Measurements from ENCODE around the gene CDK2.
A peak's percentile ranks its signal among the peaks of the same experiment; 100 is the strongest.

The CDK2 gene

GRCh38 chr12:55937981-55938380, 28.6 kb upstream of the CDK2 start:
- no peak for TF ChIP-seq Cebpa-rat (IDR thresholded peaks at IDR 0.05)
- peaks cover 29% of the 10 kb centered on the region for H3K4me1 ChIP-seq
- no peak overlapping the region for H3K9ac ChIP-seq
- H4K20me1 ChIP-seq: peaks cover 5% of the 10 kb centered on the region; the same call in 1 of the 2 replicates
- H3K27ac ChIP-seq: no peak overlapping the region
- H3K4me2 ChIP-seq: no peak overlapping the region
- no peak overlapping the region for H3K4me3 ChIP-seq
- peaks cover 72% of the 10 kb centered on the region for H3K36me3 ChIP-seq
- no peaks in the 10 kb centered on the region for H3K9me3 ChIP-seq
- H3K27me3 ChIP-seq: no peaks in the 10 kb centered on the region

GRCh38 chr12:55938826-55939501, 27.7 kb upstream of the CDK2 start:
- Histone ChIP-seq H3K27ac (no peak overlapping the region), H3K9me3 (no peaks in the 10 kb centered on the region), H4K20me1 (peaks cover 5% of the 10 kb centered on the region; the same call in 1 of the 2 replicates), H3K4me2 (no peak overlapping the region), H3K4me1 (peaks cover 19% of the 10 kb centered on the region), H3K36me3 (peaks cover 81% of the 10 kb centered on the region), H3K4me3 (no peak overlapping the region), H3K27me3 (no peaks in the 10 kb centered on the region), H3K9ac (no peak overlapping the region)
- no peak for TF ChIP-seq Cebpa-rat (IDR thresholded peaks at IDR 0.05)

- no peak overlapping the region for H3K4me3 ChIP-seq
- H3K4me1 ChIP-seq: peaks cover 10% of the 10 kb centered on the region
- H3K4me2 ChIP-seq: peak overlapping the region; percentile 47
- H3K27me3 ChIP-seq: no peaks in the 10 kb centered on the region
- no peaks in the 10 kb centered on the region for H3K9me3 ChIP-seq
- H4K20me1 ChIP-seq: peaks cover 5% of the 10 kb centered on the region; the same call in 1 of the 2 replicates
- peak overlapping the region; percentile 1; the same call in 1 of the 2 replicates for H3K27ac ChIP-seq
- H3K9ac ChIP-seq: no peak overlapping the region
- no peak for TF ChIP-seq Cebpa-rat (IDR thresholded peaks at IDR 0.05)
- H3K36me3 ChIP-seq: peaks cover 93% of the 10 kb centered on the region
These were observed 26.4 kb upstream of the CDK2 start for GRCh38 chr12:55940065-55940732.

GRCh38 chr12:55942055-55942454, 24.6 kb upstream of the CDK2 start:
- no peaks in the 10 kb centered on the region for H4K20me1 ChIP-seq
- H3K9me3 ChIP-seq: no peaks in the 10 kb centered on the region
- H3K4me2 ChIP-seq: no peak overlapping the region
- H3K27me3 ChIP-seq: no peaks in the 10 kb centered on the region
- no peak overlapping the region for H3K9ac ChIP-seq
- H3K36me3 ChIP-seq: peaks cover 93% of the 10 kb centered on the region
- H3K4me3 ChIP-seq: no peak overlapping the region
- no peak for TF ChIP-seq Cebpa-rat (IDR thresholded peaks at IDR 0.05)
- H3K4me1 ChIP-seq: peaks cover 10% of the 10 kb centered on the region
- no peak overlapping the region for H3K27ac ChIP-seq

- Histone ChIP-seq H3K9ac (no peak overlapping the region), H3K36me3 (peaks cover 91% of the 10 kb centered on the region), H3K4me1 (peaks cover 10% of the 10 kb centered on the region), H3K4me3 (no peak overlapping the region), H4K20me1 (no peaks in the 10 kb centered on the region), H3K4me2 (no peak overlapping the region), H3K27ac (no peak overlapping the region), H3K9me3 (no peaks in the 10 kb centered on the region), H3K27me3 (no peaks in the 10 kb centered on the region)
- TF ChIP-seq Cebpa-rat (IDR thresholded peaks at IDR 0.05): no peak
These were observed 24.0 kb upstream of the CDK2 start for GRCh38 chr12:55942577-55943136.

- no peak overlapping the region for H3K4me3 ChIP-seq
- H4K20me1 ChIP-seq: no peaks in the 10 kb centered on the region
- no peak overlapping the region for H3K9ac ChIP-seq
- no peaks in the 10 kb centered on the region for H3K27me3 ChIP-seq
- no peaks in the 10 kb centered on the region for H3K4me1 ChIP-seq
- H3K27ac ChIP-seq: no peak overlapping the region
- H3K4me2 ChIP-seq: no peak overlapping the region
- no peaks in the 10 kb centered on the region for H3K9me3 ChIP-seq
- TF ChIP-seq Cebpa-rat (IDR thresholded peaks at IDR 0.05): no peak
- H3K36me3 ChIP-seq: peaks cover 86% of the 10 kb centered on the region
These were observed 20.1 kb upstream of the CDK2 start for GRCh38 chr12:55946553-55946952.

DNA sequence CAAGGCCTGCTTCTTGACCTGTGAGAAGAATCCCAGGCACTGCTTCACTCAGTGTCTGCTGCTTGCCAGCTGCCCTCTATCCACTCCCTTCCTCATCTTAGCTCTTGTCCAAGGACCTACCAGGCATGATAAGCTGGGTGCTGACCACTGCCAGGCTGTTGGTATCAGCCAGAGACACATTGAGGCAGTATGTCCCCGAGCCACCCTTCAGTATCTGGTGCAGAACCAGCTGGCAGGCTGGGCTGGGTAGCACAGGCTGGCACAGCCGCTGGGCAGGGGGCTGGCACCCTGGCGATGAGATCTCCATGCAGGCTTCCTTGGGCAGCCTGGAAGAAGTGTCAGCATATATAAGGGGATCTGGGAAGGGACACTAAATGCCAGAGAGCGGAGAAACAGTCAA, 11.3 kb upstream of the CDK2 start:
- Histone ChIP-seq H3K27me3 (no peaks in the 10 kb centered on the region), H3K4me1 (no peaks in the 10 kb centered on the region), H3K9me3 (no peaks in the 10 kb centered on the region), H3K36me3 (peaks cover 40% of the 10 kb centered on the region), H3K9ac (no peak overlapping the region), H3K4me2 (no peak overlapping the region), H4K20me1 (no peaks in the 10 kb centered on the region), H3K27ac (no peak overlapping the region), H3K4me3 (no peak overlapping the region)
- no peak for TF ChIP-seq Cebpa-rat (IDR thresholded peaks at IDR 0.05)

DNA sequence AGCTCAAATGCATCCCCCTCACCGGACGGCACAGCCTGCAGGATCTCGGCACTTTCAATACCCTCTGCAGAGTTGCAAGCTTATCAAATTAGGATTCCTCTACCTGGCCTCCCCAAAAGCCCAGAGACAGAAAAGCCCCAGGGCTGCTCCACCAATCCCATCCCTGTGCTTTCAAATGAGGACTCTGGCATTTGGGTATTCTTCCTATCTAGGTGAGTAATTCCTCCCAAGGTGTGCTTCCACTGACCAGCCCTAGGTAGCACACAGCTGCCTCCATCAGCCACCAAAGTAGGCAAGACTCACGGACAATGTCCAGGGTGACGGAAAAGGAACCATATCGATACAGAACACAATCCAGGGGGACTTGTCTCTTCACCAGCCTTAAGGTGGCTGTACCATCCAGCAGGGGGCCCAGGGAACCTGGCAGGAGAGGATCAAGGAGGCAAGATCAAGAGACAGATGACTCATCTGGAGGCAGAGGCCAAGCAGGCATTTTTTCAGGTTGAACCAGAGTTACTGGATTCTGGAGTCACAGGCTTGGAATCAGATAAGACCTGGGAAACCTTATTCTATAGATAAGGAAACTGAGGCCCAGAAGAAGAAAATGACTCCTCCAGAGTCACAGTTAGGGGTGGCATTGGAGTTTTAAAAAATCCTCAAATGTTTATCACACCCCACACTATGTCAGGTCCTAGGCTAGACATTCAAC, 10.7 kb upstream of the CDK2 start:
- Histone ChIP-seq H3K4me3 (no peak overlapping the region), H3K9me3 (no peaks in the 10 kb centered on the region), H3K27me3 (no peaks in the 10 kb centered on the region), H3K4me1 (no peaks in the 10 kb centered on the region), H3K9ac (no peak overlapping the region), H3K36me3 (peaks cover 35% of the 10 kb centered on the region), H3K27ac (no peak overlapping the region), H3K4me2 (no peak overlapping the region), H4K20me1 (no peaks in the 10 kb centered on the region)
- TF ChIP-seq Cebpa-rat (IDR thresholded peaks at IDR 0.05): no peak

DNA sequence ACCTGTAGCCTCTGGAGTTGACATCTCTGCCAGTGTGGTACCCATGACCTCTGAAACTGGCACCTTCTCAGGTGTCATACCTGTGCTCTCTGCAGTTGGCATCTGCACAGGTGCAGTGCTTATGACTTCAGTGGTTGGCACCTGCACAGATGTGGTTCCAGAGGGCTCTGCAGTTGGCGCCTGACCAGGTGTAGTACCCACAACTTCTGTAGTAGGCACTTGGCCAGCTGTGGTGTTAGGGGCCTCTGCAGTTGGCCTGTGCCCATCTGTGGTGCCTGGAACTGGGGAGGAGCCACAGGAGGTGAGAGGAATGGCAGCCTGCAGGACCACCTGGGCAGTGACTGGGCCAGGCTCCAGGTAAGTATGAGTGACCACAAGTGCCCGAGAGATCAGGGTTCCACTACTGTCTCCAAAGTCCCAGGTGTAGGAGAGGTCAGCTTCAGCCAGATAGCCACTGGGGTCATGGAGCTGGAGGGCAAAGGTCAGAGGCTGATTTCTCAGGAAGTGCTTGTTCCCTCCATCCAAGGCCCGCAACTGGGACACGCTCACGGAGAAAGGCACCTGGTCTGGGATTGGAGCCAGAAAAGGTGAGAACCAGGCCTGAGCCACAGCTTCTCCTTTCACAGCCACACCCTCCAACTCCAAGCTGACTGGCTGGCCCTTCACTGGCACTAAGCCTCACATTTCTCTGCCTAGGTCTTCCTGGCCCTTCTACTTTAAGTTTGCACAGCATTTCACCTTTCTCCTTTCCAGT, 9.3 kb upstream of the CDK2 start:
- H4K20me1 ChIP-seq: no peaks in the 10 kb centered on the region
- H3K36me3 ChIP-seq: peaks cover 21% of the 10 kb centered on the region
- no peaks in the 10 kb centered on the region for H3K27me3 ChIP-seq
- no peak overlapping the region for H3K9ac ChIP-seq
- H3K9me3 ChIP-seq: no peaks in the 10 kb centered on the region
- H3K4me3 ChIP-seq: no peak overlapping the region
- no peaks in the 10 kb centered on the region for H3K4me1 ChIP-seq
- no peak overlapping the region for H3K4me2 ChIP-seq
- no peak for TF ChIP-seq Cebpa-rat (IDR thresholded peaks at IDR 0.05)
- no peak overlapping the region for H3K27ac ChIP-seq

All from BLaER1 (cell line).